Kidney (tissue), 14 donors: ENCODE measurements around the gene GC. TPM values are rescaled to one million over a fixed set of nuclear protein-coding genes. Genes with fewer than 3 reads are reported as not detected.
A peak's percentile ranks its signal among the peaks of the same experiment; 100 is the strongest.

Source experiments
- DNase-seq, 5 donors: peaks; one replicate each; pipeline ENCODE4 v3.0.0-alpha.2; 2013 to 2020
- FAIRE-seq: peaks from 2 replicates; lab custom pipeline; 2012; peaks lifted over from hg19 to GRCh38; lab: Jason Lieb, UNC
- H3K27ac ChIP-seq, 2 donors: one replicate each; pipeline ENCODE4 v1.7.0; 2013; ENCODE audit warnings: low read depth in 2 of 2, low read length in 2 of 2, inconsistent platforms in 1 of 2
- H3K27me3 ChIP-seq: one replicate; pipeline ENCODE4 v1.7.1; 2013; ENCODE audit warnings: low read length, inconsistent platforms; ENCODE audit not compliant: control insufficient read depth, insufficient read depth
- H3K36me3 ChIP-seq, 3 donors: one replicate each; pipeline versions ENCODE4 v1.7.0 to v1.7.1; 2013; ENCODE audit warnings: low read length in 3 of 3, control low read depth in 1 of 3, inconsistent platforms in 1 of 3; ENCODE audit not compliant: insufficient read depth in 3 of 3, control insufficient read depth in 2 of 3
- H3K4me1 ChIP-seq, 3 donors: one replicate each; pipeline versions ENCODE4 v1.7.0 to v1.7.1; 2013; ENCODE audit warnings: low read length in 3 of 3, inconsistent platforms in 1 of 3, low read depth in 1 of 3; ENCODE audit not compliant: control insufficient read depth in 2 of 3, insufficient read depth in 2 of 3
- H3K4me3 ChIP-seq, 3 donors: one replicate each; pipeline versions ENCODE4 v1.7.0 to v1.8.1; 2013; ENCODE audit warnings: low read length in 3 of 3, control low read depth in 1 of 3, inconsistent platforms in 1 of 3
- H3K9ac ChIP-seq, 3 donors: one replicate each; pipeline versions ENCODE4 v1.7.0 to v1.7.1; 2013; ENCODE audit warnings: low read length in 3 of 3, control low read depth in 1 of 3, inconsistent platforms in 1 of 3
- H3K9me3 ChIP-seq, 3 donors: one replicate each; pipeline versions ENCODE4 v1.7.0 to v1.7.1; 2013; ENCODE audit warnings: low read length in 3 of 3, control low read depth in 1 of 3, inconsistent platforms in 1 of 3; ENCODE audit not compliant: control insufficient read depth in 2 of 3, insufficient read depth in 1 of 3
- CTCF ChIP-seq: IDR thresholded peaks from 3 replicates; pipeline ENCODE4 v1.5.1; 2012; ENCODE audit warnings: mild to moderate bottlenecking, moderate library complexity, borderline replicate concordance; ENCODE audit not compliant: insufficient read depth; ENCODE audit errors: extremely low read depth
- intact Hi-C: fragments of 100-400 bp; cut with DNase I; formaldehyde crosslinking; loops from one replicate; pipeline ENCODE4 v1.11.1; 2022
- polyA plus RNA-seq: library from polyadenylated mRNA; stranded (reverse); fragments of 350-450 nt; fragmentation: Illumina TruSeq; extraction: RNeasy Lipid Tissue Mini Kit (QIAGEN cat#74804); gene quantifications from one replicate; pipeline ENCODE4 v1.2.3, GENCODE V29; 2014; ENCODE audit warnings: low read depth, low replicate concordance; ENCODE audit not compliant: insufficient read depth
- total RNA-seq: library from RNA; stranded (reverse); fragmentation: NEBNext Ultra II Directional; extraction: Animal tissue kit (Norgen Biotek cat#: 25700); gene quantifications from one replicate; pipeline ENCODE4 v1.2.1, GENCODE V29; 2021
- donor health status: control.
- donor health status: control.
- donor health status: control.
- donor health status: control.
- donor health status: control.
- donor health status: DM: yes; HTN: yes; CAD: no.
- donor health status: Normal renal cell carcinoma (clear cell type).

GC gene
- total and polyA plus RNA-seq, 2 donors from 2014 or later, result 0.69 to 1.8 TPM

GRCh38 chr4:71774136-71774535, 9.7 kb downstream of the GC start:
- no peaks in the 10 kb centered on the region for H3K36me3 ChIP-seq
- no peak for TF ChIP-seq CTCF
- H3K4me1 ChIP-seq, result no peaks in the 10 kb centered on the region
- H3K27me3 ChIP-seq, result no peaks in the 10 kb centered on the region
- no peak overlapping the region for H3K27ac ChIP-seq
- intact Hi-C loops, result no loop called here
- H3K4me3 ChIP-seq, result no peak overlapping the region
- FAIRE-seq (no peak), DNase-seq (peak in 1 of 5 donors; percentile 4)
- H3K9ac ChIP-seq, result no peak overlapping the region
- H3K9me3 ChIP-seq, result no peaks in the 10 kb centered on the region

- Histone ChIP-seq H3K36me3 (no peaks in the 10 kb centered on the region), H3K9ac (no peak overlapping the region), H3K27ac (no peak overlapping the region), H3K9me3 (no peaks in the 10 kb centered on the region), H3K4me1 (no peaks in the 10 kb centered on the region), H3K4me3 (no peak overlapping the region), H3K27me3 (no peaks in the 10 kb centered on the region)
- no peak for TF ChIP-seq CTCF
- DNase-seq (no peak), FAIRE-seq (no peak)
- intact Hi-C loops, result no loop called here
Observed at GRCh38 chr4:71773004-71773403, 10.9 kb downstream of the GC start.

GRCh38 chr4:71772592-71772991, 11.3 kb downstream of the GC start:
- DNase-seq (peak in 2 of 5 donors; percentile 9 to 10), FAIRE-seq (no peak)
- Histone ChIP-seq H3K9ac (no peak overlapping the region), H3K36me3 (no peaks in the 10 kb centered on the region), H3K9me3 (no peaks in the 10 kb centered on the region), H3K4me1 (no peaks in the 10 kb centered on the region), H3K4me3 (no peak overlapping the region), H3K27me3 (no peaks in the 10 kb centered on the region), H3K27ac (no peak overlapping the region)
- TF ChIP-seq CTCF, result no peak
- intact Hi-C loops, result no loop called here

GRCh38 chr4:71771613-71772012, 12.3 kb downstream of the GC start:
- DNase-seq (no peak), FAIRE-seq (no peak)
- no peak overlapping the region for H3K9ac ChIP-seq

More at GRCh38 chr4:71771613-71772012, 12.3 kb downstream of the GC start:
- no peaks in the 10 kb centered on the region for H3K9me3 ChIP-seq
- H3K4me3 ChIP-seq, result no peak overlapping the region
- H3K36me3 ChIP-seq, result no peaks in the 10 kb centered on the region
- H3K27ac ChIP-seq, result no peak overlapping the region
- TF ChIP-seq CTCF, result no peak
- H3K4me1 ChIP-seq, result no peaks in the 10 kb centered on the region
- intact Hi-C loops, result no loop called here
- no peaks in the 10 kb centered on the region for H3K27me3 ChIP-seq
